CD14-positive monocyte (primary cell): ENCODE measurements around the gene SEMA5B. TPM values are rescaled to one million over a fixed set of nuclear protein-coding genes. Genes with fewer than 3 reads are reported as not detected.
A peak's percentile ranks its signal among the peaks of the same experiment; 100 is the strongest.

Source experiments
- DNase-seq, 3 donors: peaks; one replicate each; pipeline ENCODE4 v3.0.0-alpha.2; 2011 to 2022
- H2AFZ ChIP-seq: 2 replicates; pipeline ENCODE4 v1.6.0; 2012; ENCODE audit warnings: mild to moderate bottlenecking, low read depth, low read length, inconsistent platforms; ENCODE audit not compliant: insufficient read depth, poor library complexity, severe bottlenecking
- H3K27ac ChIP-seq, 2 donors: 1 replicate in 1 of 2; 2 replicates in 1 of 2; pipeline ENCODE4 v1.5.1; 2012 to 2013; ENCODE audit warnings: low read length in 2 of 2, control low read depth in 1 of 2, inconsistent platforms in 1 of 2, low read depth in 1 of 2, mild to moderate bottlenecking in 1 of 2
- H3K27me3 ChIP-seq, 2 donors: one replicate each; pipeline versions ENCODE4 v1.6.0 to v1.6.1; 2011 to 2013; ENCODE audit warnings: low read length in 2 of 2; ENCODE audit not compliant: control insufficient read depth in 2 of 2, insufficient read depth in 2 of 2
- H3K36me3 ChIP-seq, 2 donors: replicated peaks in 1 of 2; 1 replicate in 1 of 2; 2 replicates in 1 of 2; pipeline versions ENCODE4 v1.5.1 to v1.6.1; 2012 to 2013; ENCODE audit warnings: low read length in 2 of 2, control low read depth in 1 of 2, inconsistent platforms in 1 of 2, mild to moderate bottlenecking in 1 of 2; ENCODE audit not compliant: insufficient read depth in 2 of 2, control insufficient read depth in 1 of 2
- H3K4me1 ChIP-seq, 2 donors: 1 replicate in 1 of 2; 2 replicates in 1 of 2; pipeline versions ENCODE4 v1.5.1 to v1.6.1; 2012 to 2013; ENCODE audit warnings: low read length in 2 of 2, control low read depth in 1 of 2, inconsistent platforms in 1 of 2, mild to moderate bottlenecking in 1 of 2, moderate library complexity in 1 of 2; ENCODE audit not compliant: insufficient read depth in 2 of 2, control insufficient read depth in 1 of 2
- H3K4me2 ChIP-seq: replicated peaks from 2 replicates; pipeline ENCODE3; 2012; ENCODE audit warnings: low read length, moderate library complexity, mild to moderate bottlenecking; ENCODE audit not compliant: poor library complexity, severe bottlenecking; ENCODE audit errors: extremely low read depth
- H3K4me3 ChIP-seq, 3 experiments: fragments of 200-600 bp in 1 of 3; sonication (generic) in 1 of 3; replicated peaks in 1 of 3; 1 replicate in 2 of 3; 2 replicates in 1 of 3; pipeline ENCODE4 v1.5.1; 2011 to 2013; ENCODE audit warnings: low read length in 3 of 3, mild to moderate bottlenecking in 3 of 3, control low read depth in 2 of 3, low read depth in 2 of 3, inconsistent platforms in 1 of 3, moderate library complexity in 1 of 3
- H3K79me2 ChIP-seq: 2 replicates; pipeline ENCODE4 v1.6.0; 2012; ENCODE audit warnings: mild to moderate bottlenecking, control low read depth, inconsistent platforms, low read length, moderate library complexity; ENCODE audit not compliant: insufficient read depth
- H3K9ac ChIP-seq: 2 replicates; pipeline ENCODE4 v1.6.0; 2017; ENCODE audit warnings: low read length, mild to moderate bottlenecking; ENCODE audit not compliant: insufficient read depth, poor library complexity, severe bottlenecking
- H3K9me3 ChIP-seq, 2 donors: replicated peaks in 1 of 2; 1 replicate in 1 of 2; 2 replicates in 1 of 2; pipeline versions ENCODE4 v1.5.1 to v1.6.1; 2012 to 2013; ENCODE audit warnings: low read length in 2 of 2, control low read depth in 1 of 2; ENCODE audit not compliant: control insufficient read depth in 1 of 2, insufficient read depth in 1 of 2
- H4K20me1 ChIP-seq: 2 replicates; pipeline ENCODE4 v1.6.0; 2012; ENCODE audit warnings: mild to moderate bottlenecking, low read length, control low read depth, moderate library complexity; ENCODE audit not compliant: insufficient read depth
- H3K27ac Mint-ChIP-seq, 7 donors: one replicate each; pipeline ENCODE4 v1.8.0; 2020; ENCODE audit warnings: mild to moderate bottlenecking in 7 of 7, mixed read lengths in 7 of 7, moderate library complexity in 6 of 7, inconsistent platforms in 2 of 7
- H3K27me3 Mint-ChIP-seq, 3 donors: one replicate each; pipeline ENCODE4 v1.8.0; 2021 to 2022; ENCODE audit warnings: low read depth in 3 of 3, mild to moderate bottlenecking in 3 of 3, mixed read lengths in 3 of 3, moderate library complexity in 3 of 3, inconsistent platforms in 1 of 3
- H3K36me3 Mint-ChIP-seq, 2 donors: one replicate each; pipeline ENCODE4 v1.8.0; 2020; ENCODE audit warnings: mixed read lengths in 2 of 2, inconsistent platforms in 1 of 2, mild to moderate bottlenecking in 1 of 2
- H3K4me1 Mint-ChIP-seq: one replicate; pipeline ENCODE4 v1.8.0; 2020; ENCODE audit warnings: mild to moderate bottlenecking, mixed read lengths
- H3K4me3 Mint-ChIP-seq, 2 donors: one replicate each; pipeline ENCODE4 v1.8.0; 2020; ENCODE audit warnings: mild to moderate bottlenecking in 2 of 2, mixed read lengths in 2 of 2, moderate library complexity in 1 of 2
- H3K9me3 Mint-ChIP-seq, 7 donors: one replicate each; pipeline ENCODE4 v1.8.0; 2020 to 2022; ENCODE audit warnings: mixed read lengths in 7 of 7, mild to moderate bottlenecking in 6 of 7, moderate library complexity in 6 of 7, inconsistent platforms in 2 of 7
- CTCF ChIP-seq: fragments of 200-600 bp; IDR thresholded peaks from one replicate; pipeline ENCODE4 v1.8.0; 2022; ENCODE audit warnings: antibody characterized with exemption, mild to moderate bottlenecking
- WGBS: methylation state at CpG from one replicate; pipeline ENCODE4 v1.1.5; 2013; ENCODE audit warnings: missing lambda C conversion rate; ENCODE audit not compliant: insufficient coverage; 5-methylcytosine and 5-hydroxymethylcytosine counted together
- intact Hi-C, 2 donors: fragments of 100-400 bp; cut with micrococcal nuclease; formaldehyde crosslinking; loops; one replicate each; pipeline versions ENCODE4 v1.15.0 to v1.15.1; 2023
- polyA plus RNA-seq, 3 donors: library from polyadenylated mRNA; depleted of rRNA in 1 of 3; unstranded in 2 of 3; stranded (reverse) in 1 of 3; fragments of 300-500 nt in 2 of 3; fragments of >200 nt in 1 of 3; fragmentation: Illumina TruSeq in 2 of 3; gene quantifications; 1 replicate in 2 of 3; 2 replicates in 1 of 3; pipeline ENCODE4 v1.2.3, GENCODE V29; 2012 to 2021

SEMA5B gene
- polyA plus RNA-seq, 3 donors, result not detected

GRCh38 chr3:122943828-122944190 lies 83.8 kb downstream of the SEMA5B start:
- WGBS, result 96% methylated on average over 3 of the region's 3 CpGs
- H3K4me2 ChIP-seq, result no peak overlapping the region
- no peak overlapping the region for H3K4me3 ChIP-seq
- H3K4me1 Mint-ChIP-seq, result peaks cover 23% of the 10 kb centered on the region
- H3K9me3 ChIP-seq, result no peaks in the 10 kb centered on the region
- intact Hi-C loops, result no loop called here
- no peak for TF ChIP-seq CTCF
- H3K36me3 ChIP-seq, result no peaks in the 10 kb centered on the region
- H3K9ac ChIP-seq, result no peak overlapping the region
- DNase-seq, result no peak
- H3K4me1 ChIP-seq, result peaks cover 16 to 24% of the 10 kb centered on the region in 2 donors
- no peaks in the 10 kb centered on the region for H3K79me2 ChIP-seq
- no peaks in the 10 kb centered on the region for H3K27me3 ChIP-seq
- H2AFZ ChIP-seq, result no peak overlapping the region
- no peak overlapping the region for H3K27ac ChIP-seq
- H3K4me3 Mint-ChIP-seq, result peak overlapping the region in 1 of 2 donors; percentile 13
- no peaks in the 10 kb centered on the region for H4K20me1 ChIP-seq
- peaks cover 3 to 7% (median 3%) of the 10 kb centered on the region in 3 donors for H3K27me3 Mint-ChIP-seq
- peaks cover 0 to 3% (median 0%) of the 10 kb centered on the region in 7 donors for H3K9me3 Mint-ChIP-seq
- H3K36me3 Mint-ChIP-seq, result no peaks in the 10 kb centered on the region
- no peak overlapping the region for H3K27ac Mint-ChIP-seq

GRCh38 chr3:122942937-122943827 lies 84.4 kb downstream of the SEMA5B start:
- Mint-ChIP-seq H3K27ac (no peak overlapping the region), H3K36me3 (no peaks in the 10 kb centered on the region), H3K4me1 (peaks cover 29% of the 10 kb centered on the region), H3K9me3 (peaks cover 0 to 3% (median 0%) of the 10 kb centered on the region in 7 donors), H3K4me3 (no peak overlapping the region), H3K27me3 (peaks cover 3 to 7% (median 3%) of the 10 kb centered on the region in 3 donors)
- no peak overlapping the region for H3K4me3 ChIP-seq
- H3K4me1 ChIP-seq, result peaks cover 22 to 28% of the 10 kb centered on the region in 2 donors
- H3K79me2 ChIP-seq, result no peaks in the 10 kb centered on the region
- H3K27ac ChIP-seq, result no peak overlapping the region
- intact Hi-C loops, result no loop called here
- no peaks in the 10 kb centered on the region for H3K36me3 ChIP-seq
- peak; percentile 19 to 39 (median 33) for DNase-seq
- H3K9ac ChIP-seq, result no peak overlapping the region
- no peaks in the 10 kb centered on the region for H4K20me1 ChIP-seq
- peak; percentile 95 for TF ChIP-seq CTCF
- H3K27me3 ChIP-seq, result no peaks in the 10 kb centered on the region
- H2AFZ ChIP-seq, result peak overlapping the region; percentile 5
- H3K4me2 ChIP-seq, result no peak overlapping the region
- WGBS, result 21% methylated on average over 16 of the region's 23 CpGs
- H3K9me3 ChIP-seq, result no peaks in the 10 kb centered on the region
